HG02938 (cell line): ENCODE data around the gene BPIFB1.

Experiments
- ATAC-seq: cut with Tn5 transposase; IDR thresholded peaks from one replicate; pipeline ENCODE4 v1.9.1; 2021; ENCODE audit warnings: mild to moderate bottlenecking, moderate library complexity; ENCODE audit not compliant: unreplicated experiment

The BPIFB1 gene

DNA sequence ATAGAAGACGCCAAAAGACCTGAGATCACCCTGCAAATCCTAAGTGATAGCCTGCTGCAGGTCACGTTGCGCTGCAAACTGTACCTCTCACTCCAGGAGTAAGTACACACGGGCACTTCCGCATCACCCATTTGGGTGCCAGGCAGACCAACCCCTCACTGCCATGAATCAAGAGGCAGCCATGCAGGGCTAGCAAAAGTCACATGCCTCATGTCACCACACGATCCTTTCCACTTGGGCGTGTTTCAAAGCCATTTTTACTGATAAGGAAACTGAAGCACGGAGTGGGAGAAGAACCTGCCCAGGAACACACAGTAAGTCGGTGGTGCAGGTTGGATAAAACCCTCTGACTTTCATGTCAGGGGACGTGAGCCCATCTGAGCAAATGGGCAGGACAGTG is 37.0 kb downstream of the BPIFB1 start:
- ATAC-seq: no peak

DNA sequence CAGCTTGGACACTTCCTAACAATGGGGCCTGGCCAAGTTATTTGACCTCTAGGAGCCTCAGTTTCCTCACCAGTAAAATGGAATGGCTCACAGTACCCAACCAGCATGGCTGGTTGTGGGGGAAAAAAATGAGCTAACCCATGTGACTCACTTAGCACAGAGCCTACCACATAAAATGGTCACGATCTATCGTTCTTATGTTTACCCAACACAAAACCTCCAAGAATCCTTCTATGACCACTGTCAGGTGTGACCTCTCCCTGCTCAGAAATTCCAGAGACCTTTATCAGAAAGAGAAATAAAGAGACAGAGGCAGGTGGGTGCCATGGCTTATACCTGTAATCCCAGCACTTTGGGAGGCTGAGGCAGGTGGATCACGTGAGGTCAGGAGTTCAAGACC is 39.4 kb downstream of the BPIFB1 start:
- no peak for ATAC-seq

DNA sequence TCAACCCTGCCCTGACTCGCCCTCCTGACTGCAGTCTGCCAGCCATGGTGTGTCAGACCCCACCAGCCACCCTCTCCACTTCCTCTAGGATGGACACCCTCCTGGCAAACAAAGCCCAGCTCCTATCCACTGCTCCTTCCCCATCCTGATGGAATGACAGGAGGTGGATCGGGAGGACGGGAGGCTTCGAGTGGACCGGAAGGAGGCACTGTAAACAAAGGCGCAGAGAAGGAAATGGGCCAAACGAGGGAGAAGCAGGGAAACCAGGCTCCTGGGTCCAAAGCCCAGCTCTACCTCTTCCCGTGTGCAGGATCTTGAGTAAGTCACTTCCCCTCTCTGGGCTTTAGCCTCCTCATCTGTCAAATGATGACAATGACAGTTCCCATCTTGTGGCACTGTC is 40.2 kb downstream of the BPIFB1 start:
- ATAC-seq: no peak

DNA sequence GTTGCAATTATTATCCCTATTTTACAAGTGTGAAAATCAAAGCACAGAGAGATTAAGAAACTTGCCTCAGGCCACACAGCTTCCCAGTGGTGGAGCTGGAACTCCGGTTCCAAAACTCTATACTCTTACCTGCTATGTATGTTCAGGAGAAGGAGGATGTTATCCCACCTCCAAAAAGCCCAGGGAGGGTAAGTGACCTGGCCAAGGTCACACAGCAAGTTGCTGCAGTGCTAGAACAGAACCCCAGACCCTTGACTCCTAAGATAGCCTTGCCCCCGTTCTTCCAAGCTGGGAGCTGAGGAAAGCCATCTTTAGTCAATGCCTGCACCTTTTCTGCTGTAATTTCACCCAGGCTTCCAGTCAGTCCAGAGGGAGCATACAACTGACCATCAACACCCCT is 42.3 kb downstream of the BPIFB1 start:
- ATAC-seq: no peak

DNA sequence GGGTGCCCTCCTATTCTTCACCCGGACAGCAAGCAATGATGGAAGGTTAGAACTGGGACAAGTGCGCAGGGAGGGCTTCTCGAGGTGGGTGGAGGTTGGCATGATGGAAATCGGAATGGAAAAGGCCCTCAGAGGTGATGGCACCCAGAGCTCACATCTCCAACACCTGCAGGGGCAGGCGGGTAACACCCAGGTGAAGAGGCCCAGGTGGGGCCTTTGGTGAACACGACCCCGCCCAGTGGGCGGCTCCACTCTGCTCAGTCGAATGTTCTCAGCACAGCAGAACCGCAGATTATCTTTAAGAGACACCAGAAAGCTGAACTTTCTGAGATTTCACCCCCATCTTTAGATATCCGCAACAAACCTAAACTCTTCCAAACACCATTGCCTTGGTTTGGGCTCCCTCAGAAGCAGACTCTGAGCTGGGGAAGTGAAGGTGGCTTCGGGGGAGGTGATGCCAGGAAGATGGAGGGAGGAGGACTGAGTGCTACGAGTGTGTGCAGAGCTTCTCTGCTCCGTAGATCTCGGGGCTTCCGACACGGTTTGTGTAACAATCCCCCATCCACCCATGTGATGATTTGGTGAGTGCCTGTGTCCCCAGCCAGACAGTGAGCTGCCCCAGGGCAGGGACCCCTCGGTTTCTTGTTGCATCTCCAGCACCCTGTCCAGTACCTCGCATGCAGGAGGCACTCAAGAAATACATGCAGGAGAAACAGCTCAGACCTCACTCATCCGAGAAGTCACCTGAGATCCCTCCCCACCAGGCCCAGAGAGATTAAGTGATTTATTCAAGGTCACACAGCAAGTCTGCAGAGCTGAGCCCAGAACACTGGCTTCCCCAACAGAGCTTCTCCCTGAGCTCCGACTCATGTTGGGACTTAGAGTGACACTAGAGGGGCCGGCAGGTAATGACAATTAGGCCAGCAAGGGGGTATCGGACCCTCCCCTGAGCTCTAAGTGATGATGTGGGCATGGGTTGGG is 45.4 kb downstream of the BPIFB1 start:
- no peak for ATAC-seq

DNA sequence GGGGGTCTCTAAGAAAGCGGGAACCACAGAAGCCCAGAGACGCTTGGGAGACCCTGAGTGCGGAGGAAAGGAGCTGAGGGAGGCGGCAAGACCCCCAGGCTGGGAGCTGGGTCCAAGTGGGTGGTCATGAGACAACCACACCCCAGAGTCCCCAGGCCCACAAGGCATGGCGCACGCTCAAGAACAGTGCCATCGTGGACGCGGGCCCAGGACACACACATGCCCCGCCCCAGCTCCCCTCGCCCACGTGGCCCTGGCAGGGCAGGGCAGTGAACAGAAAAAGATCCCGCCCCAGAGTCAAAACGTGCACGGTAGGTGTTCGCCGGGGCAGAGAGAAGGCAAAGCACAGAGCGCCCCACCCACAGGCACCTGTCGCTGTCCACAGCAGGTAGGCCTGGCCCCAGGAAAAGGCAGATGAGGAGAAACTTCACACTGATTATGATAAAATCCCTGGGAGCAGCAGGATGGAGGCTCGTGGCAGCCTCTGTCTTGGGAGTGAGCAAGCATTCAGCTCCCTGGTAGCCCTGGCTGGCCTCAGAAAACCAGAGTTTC is 50.0 kb downstream of the BPIFB1 start:
- no peak for ATAC-seq

DNA sequence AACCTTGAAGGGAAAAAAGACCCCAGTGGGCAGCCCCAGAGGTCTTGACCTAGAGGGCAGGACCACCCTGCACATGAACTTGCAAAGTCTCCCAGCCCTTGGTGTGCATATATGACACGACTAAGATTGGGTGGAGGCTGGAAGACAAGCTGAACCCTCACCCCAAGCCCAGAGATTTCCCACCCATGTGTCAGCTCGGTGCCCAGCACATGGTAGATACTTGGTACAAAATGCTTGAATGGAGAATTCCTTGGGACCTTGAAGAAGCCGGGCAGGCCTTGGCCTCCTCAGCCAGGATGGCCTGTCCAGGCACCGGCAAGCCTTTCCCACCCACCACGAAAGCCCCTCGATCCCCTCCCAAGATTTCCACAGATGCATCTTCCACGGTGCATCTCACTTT is 50.6 kb downstream of the BPIFB1 start:
- ATAC-seq: no peak

DNA sequence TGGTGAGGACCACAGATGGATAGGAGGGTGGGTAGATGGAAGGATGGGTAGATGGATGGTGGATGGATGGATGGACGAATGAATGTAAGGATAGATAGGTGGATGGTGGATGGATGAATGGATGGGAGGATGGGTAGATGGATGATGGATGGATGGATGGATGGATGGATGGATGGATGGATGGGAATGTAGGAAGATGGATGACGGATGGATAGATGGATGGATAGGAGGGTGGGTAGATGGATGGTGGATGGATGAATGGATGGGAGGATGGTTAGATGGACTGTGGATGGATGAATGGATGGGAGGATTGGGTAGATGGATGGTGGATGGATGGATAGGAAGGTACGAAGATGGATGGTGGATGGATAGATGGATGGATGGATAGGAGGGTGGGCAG is 51.1 kb downstream of the BPIFB1 start:
- ATAC-seq: no peak

DNA sequence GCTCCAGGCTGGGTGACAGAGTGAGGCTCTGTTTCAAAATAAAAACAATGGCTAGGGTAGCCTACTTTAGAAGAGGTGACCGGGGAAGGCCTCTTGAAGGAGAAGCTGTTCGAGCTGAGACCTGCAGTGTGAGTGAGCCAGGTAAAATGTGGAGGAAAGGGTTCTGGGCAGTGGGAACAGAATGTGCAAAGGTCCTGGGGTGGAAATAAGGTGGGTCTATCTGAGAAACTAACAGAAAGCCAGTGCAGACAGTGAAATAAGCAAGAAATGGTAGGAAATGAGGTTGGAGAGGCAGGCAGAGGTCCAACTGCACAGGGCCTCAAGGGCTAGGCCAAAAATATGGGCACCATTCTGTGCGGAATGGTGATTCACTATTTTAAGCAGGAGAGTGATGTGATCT is 53.4 kb downstream of the BPIFB1 start:
- no peak for ATAC-seq

DNA sequence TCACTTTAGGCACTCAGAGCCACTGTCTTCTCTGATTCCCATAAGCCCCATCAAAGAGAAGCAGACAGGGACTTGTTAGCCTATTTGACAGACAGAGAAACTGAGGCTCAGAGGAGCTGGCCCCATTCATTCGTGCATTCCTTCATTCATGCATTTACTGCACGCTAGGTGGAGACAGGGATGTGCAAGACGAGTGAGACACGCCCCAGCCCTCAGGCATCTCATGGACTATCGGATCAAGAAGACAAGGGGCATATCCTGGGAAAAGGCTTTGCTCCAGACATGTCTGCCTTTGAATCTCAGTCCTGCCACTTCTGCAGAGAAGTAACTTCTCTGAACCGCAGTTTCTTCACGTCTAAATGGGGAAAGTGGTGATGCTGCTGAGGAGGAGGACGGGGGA is 54.1 kb downstream of the BPIFB1 start:
- no peak for ATAC-seq

DNA sequence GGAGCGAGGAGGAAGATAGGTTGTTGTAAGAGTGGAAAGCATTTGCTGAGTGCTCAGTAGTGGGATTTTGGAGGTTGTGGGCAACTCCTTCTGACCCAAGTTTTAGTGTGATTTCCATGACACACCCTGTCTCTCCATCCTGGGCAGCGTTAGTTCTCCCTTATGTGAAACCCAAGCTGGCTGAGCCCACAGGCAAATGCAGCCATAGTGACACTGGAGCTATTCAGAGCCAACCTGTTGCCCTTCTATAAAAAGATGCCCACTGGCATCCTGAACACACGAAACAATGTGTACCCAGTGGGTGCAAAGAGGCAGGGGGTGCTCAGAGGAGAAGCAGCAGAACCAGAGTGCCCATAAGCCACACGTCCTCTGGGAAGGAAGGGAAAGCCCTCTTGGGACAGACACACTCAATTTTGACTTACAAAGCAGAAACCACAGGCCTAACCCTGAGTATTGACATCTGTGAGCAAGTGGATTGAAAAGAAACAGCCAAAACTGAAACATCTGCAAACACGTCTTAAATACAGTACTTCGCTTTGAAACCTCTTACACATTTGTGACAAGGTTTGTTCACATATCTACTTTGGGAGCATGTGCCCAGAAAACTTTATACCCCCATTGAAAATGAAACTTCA is 54.6 kb downstream of the BPIFB1 start:
- ATAC-seq: no peak

DNA sequence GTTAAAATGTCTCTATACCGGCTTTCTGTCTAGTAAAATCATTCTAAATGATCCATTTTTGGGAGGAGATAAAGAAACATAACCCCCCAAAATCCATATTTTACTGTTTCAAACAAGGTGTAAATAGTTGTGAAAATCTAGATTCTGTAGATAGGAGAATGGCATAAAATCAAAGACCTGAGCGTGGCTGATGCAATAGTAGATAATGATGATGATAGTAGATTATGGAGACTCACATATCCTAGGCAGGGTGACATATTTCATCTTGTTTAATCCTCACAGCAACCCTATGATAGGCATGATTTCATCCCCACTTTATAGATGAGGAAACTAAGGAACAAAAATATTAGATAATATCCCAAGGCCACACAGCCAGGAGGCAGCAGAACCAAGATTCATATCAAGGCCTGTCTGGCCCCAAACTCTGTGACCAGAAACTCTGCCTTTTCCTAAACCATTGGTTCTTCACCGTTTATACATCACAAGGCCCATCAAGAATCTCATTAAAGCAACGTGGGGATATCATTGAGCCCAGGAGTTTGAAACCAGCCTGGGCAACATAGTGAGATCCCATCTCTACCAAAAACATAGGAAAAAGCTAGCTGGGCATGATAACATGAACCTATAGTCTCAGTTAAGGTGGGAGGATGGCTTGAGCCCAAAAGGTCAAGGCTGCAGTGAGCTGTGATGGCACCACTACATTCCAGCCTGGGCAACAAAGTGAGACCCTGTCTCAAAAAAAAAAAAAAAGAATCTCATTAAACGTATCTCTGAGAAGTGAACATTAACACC is 55.6 kb downstream of the BPIFB1 start:
- no peak for ATAC-seq

DNA sequence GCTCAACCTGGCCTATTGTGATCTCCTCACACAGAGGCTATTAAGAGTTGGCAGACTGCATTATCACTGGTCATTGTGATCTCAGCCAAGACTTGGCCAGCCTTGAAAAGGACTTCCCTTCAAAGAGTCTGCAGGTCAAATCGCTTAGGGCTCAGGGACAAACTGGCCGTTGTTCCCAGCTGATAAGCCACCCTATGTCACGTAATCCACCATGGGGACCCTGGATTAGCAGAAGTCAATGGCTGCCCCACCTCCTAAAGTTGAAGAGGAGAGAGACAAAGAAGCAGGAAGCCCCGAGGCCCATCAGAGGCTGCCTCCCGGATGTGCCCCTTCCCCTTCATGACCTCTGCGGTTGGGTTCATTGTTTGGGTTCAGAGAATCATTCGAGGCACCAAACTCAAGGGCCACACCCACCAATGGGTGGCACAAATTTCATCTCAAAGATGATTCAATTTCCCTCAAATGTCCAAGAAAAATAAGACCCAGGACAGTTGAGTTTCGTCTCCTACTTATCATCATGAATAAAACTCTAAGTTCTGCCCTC is 56.6 kb downstream of the BPIFB1 start:
- no peak for ATAC-seq

DNA sequence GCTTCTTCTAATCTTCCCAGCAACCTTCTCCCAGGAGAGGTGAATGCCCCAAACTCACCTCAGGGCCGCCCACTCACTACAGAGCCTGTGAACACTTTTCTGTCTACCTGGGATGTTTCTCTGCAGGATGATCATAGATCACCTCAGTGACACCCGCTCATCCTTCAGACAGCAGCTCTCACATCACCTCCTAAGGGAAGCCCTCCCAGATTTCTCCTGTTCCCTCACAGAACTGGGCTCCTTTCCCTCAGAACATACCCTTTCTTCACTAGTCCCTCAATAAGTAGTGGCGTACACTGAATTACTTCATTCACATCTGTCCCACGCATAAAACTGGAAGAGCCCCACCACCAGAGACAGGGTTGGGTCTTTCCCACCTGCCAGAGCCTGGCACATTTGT is 60.5 kb downstream of the BPIFB1 start:
- ATAC-seq: no peak

DNA sequence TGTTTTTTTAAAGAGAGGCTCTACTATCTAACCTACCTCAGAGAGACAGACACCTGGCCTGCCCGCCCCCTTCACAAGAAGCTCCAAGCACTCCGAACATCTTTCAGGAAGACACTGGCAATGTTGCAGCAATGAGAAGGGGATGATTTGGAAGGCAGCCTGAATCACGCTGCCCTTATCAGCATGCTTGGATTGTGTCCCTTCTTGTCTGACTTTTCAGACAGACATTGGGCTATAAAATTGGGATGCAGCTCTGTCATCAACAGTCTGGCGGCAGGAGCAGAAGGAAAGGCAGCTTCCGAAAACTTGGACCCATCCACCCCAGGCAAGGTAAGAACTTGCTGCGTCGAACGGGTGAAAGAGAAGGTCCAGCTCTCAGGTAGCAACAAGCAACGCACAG is 62.3 kb downstream of the BPIFB1 start:
- no peak for ATAC-seq

DNA sequence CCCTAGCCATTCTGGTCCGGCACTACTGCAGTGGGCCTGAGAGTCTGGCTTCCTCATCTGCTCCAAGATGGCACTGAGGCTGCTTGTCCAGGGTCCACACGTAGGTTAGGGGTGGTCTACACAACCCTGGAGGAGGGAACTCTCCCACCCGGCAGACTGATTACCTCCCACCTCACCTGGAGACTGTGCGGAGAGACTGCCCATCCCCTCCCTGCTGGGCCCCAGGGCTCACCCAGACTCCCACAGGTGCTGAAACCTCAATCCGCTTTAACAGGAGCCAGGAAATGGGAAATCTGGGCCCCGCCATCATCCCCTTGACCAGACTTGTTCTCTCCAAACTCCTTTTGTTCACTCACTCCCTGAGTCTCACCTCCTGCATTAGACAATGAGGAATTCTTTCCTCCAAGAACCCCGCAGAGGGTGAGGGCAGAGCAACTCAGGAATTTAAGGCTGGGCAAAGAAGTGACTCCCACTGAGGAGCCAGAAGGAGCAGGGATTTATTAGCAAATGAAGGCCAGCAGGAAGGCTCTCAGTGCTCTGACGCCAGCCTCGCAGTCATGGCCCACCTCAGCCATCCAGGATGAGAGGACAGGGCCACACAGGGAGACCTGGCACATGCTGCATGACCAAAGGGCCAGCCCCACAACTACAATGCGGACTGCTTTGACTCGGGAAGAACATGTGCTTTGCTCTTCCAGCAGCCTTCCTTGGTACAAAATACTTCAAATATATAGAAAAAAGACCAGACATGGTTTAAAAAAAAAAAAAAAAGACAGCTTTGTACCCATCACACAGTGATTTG is 65.3 kb downstream of the BPIFB1 start:
- ATAC-seq: no peak

DNA sequence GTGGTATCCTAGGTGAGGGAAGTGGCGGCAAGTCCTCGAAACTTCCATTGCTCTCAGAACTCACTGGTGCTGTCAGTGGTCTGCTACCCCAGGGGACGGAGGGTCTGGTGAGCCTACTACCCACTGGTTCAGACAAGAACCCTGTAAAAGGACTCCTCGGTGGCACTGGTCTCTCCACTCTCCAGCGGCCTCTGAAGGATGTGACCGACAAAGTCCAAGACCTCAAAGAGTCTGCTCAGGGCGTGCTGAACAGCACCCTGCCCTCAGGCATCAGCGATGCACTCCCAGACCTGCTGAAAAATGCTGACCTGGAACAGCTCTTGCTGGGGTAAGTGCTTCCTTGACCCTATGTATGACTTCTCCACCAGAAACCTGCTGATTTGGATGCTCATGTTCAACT is 66.5 kb downstream of the BPIFB1 start:
- ATAC-seq: no peak

DNA sequence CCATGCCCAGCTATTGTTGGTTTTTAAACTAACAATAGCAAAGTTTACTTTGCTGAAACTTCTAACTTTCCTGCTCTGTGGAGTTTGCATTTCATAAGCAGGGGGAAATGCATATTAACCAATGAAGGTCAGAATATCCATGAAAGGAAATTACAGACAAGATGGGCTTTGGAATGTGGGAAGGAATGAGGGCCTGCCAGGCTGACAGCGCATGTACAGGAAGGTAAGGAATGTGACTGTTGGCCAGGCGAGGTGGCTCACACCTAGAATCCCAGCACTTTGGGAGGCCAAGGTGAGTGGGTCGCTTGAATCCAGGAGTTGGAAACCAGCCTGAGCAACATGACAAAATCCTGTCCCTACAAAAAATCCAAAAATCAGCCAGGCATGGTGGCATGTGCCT is 68.7 kb downstream of the BPIFB1 start:
- no peak for ATAC-seq

DNA sequence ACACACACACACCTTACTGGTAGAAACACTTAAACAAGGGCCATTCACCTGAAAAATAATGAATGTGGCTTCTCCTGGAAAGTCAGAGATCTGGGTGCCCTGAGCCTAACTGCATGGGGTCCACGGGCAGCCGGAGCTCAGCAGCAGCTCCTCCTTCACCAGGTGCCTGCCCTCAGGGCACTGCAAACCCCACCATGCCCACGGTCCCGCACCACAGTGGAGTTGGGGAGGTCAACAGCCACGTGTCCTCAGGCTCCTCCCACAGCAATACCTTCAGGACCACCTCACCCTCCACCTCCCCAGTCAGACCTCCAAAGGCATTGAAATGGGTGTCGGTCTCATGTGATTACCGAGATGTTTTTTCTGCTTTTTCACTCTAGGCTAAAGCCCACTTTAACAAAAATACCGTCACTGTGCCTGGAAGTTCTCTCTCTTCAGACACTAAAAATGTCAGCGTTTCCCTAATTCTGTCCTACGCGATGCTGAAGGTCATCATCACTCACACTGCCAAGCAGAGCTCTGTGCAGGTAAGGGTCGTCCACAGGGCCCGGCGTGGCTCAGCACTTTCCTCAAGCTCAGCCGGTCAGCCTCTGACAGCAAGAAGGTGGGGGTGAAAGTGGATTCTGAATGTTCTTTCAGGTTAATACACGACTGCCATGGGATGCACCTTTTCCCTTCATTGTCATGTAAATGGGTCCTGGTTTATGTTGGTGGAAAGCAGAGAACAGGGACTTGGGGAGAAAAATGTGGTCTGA is 69.4 kb downstream of the BPIFB1 start:
- no peak for ATAC-seq

DNA sequence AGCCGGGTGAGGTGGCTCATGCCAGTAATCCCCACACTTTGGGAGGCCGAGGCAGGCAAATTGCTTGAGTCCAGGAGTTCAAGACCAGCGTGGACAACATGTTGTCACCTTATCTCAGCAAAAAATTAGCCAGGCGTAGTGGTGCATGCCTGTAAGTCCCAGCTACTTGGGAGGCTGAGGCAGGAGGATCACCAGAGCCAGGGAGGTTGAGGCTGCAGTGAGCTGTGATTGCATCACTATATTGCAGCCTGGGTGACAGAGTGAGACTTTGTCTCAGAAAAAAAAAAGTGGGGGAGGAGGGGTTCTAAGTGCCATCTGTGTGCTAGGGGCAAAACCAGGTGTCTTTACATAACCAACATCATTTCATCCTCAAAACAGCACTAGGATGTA is 70.0 kb downstream of the BPIFB1 start:
- no peak for ATAC-seq
